Bone marrow (tissue), 2 donors: ENCODE data around the gene DNAI2.
A peak's percentile ranks its signal among the peaks of the same experiment; 100 is the strongest.

ENCODE experiments used
- DNase-seq, 2 donors: peaks; one replicate each; lab custom pipeline; 2025; lab: John Stamatoyannopoulos, UW

The DNAI2 gene, protein sequence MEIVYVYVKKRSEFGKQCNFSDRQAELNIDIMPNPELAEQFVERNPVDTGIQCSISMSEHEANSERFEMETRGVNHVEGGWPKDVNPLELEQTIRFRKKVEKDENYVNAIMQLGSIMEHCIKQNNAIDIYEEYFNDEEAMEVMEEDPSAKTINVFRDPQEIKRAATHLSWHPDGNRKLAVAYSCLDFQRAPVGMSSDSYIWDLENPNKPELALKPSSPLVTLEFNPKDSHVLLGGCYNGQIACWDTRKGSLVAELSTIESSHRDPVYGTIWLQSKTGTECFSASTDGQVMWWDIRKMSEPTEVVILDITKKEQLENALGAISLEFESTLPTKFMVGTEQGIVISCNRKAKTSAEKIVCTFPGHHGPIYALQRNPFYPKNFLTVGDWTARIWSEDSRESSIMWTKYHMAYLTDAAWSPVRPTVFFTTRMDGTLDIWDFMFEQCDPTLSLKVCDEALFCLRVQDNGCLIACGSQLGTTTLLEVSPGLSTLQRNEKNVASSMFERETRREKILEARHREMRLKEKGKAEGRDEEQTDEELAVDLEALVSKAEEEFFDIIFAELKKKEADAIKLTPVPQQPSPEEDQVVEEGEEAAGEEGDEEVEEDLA

DNA sequence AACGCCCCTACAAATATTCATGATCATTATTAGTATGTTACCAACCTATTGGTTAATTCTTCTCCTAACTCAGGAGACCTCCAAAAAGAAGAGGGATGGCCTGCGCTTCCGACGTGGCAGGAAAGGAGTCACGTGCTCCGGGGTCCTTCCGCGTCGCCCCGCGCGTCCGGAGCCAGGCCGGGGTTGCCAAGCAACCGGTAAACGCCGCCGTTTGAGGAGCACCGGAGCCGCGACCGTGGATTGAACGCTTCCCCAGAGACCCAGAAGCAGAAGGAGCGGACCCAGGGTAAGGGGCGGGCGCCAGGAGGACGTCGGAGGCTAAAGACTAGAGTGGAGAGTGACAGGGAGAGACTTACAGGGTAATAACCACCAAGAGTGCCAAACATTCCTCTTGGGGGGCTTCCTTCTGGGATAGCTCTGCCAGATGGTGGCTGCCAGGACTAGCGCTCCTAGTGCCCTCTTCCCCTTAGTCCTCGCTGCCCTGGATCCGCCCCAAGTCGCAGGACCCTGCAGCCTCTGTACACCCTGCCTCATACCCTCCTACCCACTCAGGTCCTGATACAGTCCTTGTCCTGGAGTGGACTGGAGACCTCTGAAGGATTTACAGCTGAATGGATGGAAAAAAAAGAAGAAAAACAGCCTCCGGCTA is at the start of gene DNAI2:
DNAI2 (plus strand) TSS at position 175 of the 649 bp plus-strand sequence. CDS start 7,584 bp downstream, outside the sequence.
- no peak for DNase-seq

DNA sequence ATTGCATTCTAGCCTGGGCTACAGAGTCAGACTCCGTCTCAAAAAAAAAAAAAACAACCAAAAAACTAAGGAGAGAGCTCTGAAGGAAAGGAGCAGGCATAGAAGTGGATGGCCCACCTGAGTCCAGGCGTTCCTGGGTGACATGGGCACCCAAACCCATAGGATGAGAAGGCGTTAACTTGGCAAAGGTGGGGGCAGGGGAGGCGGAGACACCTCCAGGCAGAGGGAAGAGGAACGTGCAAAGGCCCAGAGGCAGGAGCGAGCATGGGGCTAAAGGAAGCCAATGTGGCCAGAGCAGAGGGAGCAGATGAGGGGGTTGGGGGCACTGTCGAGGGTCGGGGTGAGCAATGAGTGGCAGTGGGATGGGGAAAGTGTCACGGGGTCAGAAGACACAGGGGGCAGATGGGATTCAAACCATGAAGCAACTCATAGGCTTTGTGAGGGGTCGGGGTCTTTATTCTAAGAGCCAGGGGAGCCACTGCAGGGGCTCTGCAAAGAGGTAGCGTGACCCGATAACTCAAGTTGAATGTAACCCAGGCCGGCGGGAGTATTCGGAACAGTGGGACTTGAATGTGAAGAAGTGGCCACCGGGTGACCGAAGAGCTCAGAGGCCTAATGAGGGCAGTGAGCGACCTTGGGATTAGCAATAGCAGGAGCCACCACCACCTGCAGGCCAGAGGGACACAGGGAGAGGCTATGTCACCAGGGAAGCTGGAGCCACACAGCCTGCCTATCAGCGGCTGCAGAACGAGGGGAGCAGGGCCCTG is 48.9 kb upstream of the DNAI2 start:
- no peak for DNase-seq

DNA sequence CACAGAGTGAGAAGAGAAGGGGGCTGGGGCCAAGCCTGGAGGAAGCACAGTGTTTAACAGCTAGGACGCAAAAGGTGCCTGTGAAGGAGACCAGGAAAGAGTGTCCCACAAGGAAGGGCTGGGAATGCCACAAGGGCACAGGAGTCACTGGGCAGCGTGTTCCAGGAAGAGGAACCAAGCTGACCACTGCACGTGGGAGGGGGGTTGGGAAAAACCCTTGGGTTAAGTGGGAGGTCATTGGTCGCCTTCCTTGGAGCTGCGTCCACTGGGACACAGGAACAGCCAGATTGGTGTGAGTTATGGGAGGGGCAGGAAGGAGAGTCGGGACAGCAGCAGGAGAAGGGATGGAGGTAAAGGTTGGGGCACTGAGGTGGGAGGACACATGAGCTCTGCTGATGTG is 47.8 kb upstream of the DNAI2 start:
- no peak for DNase-seq

DNA sequence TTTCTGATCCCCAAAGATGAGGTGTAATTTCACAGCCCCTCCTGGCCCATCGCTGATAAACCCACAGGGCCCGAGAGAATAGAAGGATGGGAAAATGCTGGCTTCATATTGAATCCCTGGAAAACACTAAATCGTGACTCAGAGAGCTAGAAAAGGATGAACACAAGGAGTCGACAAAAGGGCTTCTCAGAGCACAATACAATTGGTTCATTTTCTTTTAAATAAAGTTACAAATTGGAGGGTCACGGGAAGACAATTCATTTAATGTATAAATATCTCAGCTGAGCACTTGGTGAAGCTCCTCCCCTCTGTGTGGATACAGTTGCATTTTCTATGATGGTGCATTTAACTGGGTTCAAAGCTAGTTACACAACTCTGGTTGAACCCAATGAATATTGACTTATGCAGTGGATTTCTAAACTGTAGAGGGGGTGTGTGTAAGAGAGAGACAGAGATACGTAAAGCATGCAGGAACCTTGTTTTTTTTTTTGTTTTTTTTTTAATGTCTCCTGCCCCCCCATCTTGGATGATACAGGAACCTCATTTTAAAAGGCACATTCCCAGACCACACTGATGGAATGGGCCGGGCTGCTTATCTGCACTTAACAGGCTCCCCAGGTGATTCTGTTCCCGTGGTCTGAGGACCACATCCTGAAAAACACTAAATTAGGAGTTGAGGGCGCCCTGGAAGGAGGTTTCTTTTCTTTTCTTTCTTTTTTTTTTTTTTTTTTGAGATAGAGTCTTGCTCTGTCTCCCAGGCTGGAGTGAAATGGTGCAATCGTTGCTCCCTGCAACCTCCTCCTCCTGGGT is 46.6 kb upstream of the DNAI2 start:
- no peak for DNase-seq

DNA sequence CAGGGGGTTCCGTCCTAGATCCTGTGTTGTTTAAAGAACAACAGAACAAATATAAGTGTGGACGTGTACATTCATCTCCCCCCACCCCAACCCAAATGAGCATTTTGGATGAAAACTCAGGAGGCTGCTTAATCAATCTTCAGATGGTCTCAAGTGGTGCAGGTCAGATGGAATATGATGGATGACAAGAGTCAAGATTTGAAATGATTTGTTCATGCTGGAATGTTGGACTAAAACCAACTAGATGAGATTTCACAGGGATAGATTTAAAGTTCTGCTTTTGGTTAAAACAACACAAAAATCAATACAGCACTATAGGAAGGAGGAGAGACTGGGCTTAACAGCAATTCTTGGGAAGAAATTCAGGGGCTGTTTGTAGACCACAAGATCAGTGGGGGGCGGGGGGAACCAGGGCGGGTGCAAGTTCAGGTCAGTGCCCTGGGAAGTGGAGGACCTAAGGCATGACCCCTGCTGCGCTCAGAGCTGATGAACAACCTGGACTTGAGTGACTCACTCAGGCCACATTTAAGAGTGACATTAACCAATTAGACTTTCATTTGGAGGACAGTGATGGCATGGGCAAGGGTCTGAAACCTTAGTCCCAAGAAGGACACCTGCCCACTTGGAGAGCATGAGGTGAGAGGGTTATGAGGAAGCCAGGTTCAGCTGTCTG is 45.6 kb upstream of the DNAI2 start:
- DNase-seq, result no peak

DNA sequence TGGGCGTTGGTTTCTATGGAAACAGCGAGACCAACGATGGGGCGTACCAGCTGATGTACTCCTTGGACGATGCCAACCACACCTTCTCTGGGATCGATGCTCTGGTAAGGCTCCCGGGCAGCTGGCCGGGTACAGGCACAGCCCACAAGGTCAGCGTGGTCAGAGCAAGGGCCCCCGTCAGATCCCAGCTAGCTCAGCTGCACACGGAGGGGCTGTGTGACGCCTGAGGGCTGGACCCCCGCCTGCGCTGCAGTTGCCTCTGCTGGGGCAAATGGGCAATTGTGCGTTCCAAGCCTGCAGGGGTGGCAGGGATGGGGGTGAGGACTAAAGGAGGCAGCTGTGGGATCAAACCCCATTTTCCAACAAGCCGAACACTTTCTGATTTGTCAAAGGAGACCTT is 43.1 kb upstream of the DNAI2 start:
- DNase-seq, result no peak

DNA sequence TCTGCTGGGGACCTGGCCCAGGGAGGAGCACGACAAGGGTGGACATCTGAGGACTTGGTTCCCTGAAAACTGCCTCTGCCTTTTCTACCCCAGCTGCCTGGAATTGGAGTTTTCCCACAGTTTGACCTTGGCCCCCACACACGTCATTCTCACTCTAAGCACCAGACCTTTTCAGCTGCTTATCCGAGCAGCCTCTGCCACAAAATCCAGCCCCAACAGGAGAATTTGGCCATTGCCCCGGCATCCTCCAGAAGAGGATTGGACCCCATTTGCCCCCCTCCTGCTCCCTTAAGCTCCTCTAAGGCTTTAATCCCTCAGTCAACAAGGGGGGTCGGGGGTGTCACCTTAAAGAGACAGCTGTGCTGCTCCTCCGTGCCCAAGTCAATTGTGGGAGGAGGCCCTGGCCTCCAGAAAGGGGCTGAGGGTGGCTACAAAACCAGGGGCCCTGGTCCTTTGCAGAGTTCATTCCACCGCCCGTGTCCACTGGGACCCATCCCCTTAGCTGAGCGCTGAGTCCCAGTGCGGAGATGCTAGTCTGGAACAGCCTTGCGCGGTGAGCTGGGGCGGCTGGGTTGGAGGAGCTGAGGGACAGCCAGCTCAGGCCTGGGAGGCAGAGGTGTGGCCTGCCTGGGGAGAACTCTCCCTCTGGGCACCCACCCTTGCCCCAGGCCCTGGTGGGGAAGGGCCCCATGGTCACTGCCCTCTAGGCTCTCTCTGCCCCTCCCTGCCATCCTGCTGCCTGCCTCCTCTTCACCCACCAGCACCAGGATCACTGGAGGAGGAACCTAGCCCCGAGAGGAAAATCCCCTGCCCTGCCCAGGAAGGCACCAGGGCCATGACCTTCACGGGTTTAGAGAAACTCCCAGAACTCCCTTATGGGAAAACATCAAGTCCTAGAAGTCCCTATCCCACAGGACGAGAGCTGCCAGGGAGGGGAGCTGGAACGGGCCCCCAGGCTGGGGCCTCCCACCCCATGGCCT is 41.8 kb upstream of the DNAI2 start:
- no peak for DNase-seq

DNA sequence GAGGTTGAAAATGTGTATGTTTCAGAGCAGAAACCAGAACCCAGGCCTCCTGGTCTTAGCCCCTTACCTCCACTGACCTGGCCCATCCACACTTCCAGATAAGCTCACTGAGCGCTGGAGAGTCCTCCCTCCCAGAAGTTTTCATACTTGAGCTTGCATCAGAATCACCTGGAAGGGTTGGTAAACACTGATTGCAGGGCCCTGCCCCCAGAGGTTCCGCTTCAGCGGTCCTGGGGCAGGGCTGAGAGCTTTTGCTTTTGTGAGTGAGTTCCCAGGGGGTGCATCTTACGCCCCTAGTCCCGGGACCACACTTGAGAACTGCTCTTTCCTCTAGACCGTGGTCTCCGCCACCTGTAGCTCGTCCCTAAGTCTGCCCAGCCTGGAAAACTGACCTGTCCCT is 40.1 kb upstream of the DNAI2 start:
- DNase-seq, result no peak

DNA sequence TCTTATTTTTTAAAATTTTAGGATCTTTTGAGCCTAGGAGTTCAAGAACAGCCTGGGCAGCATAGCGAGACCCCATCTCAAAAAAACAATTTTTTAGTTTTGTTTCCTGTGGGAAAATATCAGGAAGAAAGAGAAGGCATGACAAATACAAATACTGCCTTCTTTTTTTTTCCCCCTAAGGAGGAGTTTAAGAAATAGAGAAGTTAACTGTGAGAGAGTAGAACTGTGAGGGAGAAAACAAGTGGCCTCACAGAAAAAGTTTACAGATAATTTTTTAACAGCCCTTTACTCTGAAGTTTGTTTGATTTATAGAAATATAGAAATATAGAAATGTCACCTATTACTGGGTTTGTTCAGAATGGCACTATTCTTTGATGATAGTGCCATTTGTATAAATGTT is 39.5 kb upstream of the DNAI2 start:
- peak in 1 of 2 donors; percentile 42 for DNase-seq

DNA sequence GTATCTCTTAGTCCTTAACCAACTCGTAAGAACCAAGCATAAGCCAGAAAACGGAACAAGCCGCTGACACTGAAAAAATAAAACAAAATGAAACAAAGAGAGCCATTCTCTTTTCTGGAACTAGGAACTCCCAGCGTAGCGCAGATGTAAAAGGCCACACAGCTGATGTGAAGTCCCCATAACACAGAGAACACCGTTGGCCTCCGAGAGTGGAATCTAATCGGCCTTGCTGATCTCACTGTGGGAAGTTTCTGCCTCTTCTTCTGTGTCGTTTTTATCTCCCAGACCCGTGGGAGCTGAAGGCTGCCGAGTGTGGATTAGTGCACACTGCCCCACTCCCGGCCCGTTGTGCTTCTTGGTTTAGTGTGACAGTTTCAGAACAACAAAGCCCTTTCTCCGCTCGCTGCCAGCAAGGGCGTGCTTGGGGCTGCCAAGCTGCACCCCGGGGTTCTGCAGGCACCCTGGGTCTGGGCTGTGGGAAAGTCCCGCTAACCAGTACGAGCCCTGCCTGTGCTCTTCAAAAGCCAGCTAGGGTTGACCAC is 38.9 kb upstream of the DNAI2 start:
- DNase-seq, result peak; percentile 15 to 73

DNA sequence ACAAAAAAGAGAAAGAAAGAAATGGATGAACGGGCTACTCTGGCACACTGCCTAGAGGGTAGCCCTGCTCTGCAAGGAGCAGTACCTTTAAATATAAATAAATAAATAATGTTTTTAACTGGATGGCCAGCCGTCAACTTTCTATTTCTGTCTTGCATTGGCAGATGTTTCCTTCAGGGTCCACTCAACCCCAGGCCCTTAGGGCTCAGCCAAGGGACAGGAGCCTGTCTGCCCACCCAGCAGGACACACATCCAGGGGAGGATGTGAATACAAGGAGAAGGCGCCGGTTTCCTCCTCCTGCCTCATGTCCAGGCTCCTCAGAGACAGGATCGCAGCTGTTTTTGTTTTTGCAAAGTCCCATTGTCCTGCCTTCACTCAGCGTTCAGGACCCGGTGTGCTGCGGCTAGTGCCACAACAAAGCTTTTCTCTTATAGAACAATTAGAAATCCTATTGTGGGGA is 38.1 kb upstream of the DNAI2 start:
- DNase-seq, result no peak

DNA sequence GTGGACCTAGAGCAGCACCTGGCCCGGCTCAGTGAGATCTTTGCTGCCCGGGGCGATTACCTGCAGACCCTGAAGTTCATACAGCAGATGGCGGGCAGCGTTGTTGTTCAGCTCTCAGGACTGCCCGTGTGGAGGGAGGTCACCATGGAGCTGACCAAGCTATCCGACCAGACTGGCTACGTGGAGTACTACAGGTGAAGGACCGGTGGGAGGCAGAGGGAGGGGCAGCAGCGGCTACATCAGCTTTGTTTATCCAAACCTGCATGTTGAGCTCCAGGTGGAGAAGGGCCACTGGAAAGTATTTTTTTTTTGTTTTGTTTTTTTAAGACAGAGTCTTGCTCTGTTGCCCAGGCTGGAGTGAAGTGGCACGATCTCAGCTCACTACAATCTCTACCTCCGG is 36.7 kb upstream of the DNAI2 start:
- no peak for DNase-seq

DNA sequence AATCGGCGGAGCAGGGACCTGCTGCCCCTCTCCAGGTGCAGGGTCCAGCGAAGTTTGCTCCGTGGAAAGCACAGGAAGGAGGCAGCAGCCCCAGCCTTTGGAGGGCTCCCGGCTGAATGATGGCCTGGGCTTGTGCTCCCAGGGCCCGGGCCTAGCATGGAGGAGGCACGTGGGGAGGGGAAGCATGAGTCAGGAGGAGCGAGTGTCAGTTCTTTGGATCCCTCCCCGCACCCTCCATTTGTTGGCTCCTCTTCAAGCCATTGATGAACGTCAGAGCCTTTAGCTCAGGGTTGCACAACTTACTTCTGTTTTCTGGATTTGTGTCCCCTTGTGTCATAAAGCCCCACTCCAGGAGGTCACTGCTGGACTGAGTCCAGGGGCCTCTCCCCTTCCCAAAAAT is 34.9 kb upstream of the DNAI2 start:
- DNase-seq, result peak; percentile 28 to 37

DNA sequence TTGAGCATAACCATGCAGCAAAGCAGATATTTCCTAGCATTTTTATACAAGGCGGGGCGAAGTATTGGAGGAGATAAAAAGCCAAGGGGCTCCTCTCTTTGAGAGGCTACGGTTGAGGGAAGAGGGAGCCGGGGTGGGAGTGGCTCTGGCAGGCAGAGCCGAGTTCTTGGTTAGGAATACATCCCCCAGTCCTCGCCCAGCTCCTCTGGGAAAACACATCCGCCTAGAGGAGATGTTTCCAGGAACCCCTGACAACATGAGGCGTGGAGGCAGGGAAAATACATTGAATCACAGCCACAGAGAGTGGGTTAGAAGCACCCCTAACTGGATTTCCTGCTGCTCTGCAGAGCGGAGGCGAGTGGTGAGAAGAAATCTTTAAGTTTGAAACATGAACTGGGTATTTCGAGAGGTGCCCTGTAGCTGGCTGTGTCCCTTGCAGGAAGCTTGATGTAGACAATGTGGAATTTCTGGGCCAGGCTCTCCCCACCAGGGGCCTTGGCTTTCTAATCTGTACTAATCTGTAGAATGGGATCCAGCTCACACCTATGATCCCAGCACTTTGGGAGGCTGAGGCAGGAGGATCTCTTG is 33.3 kb upstream of the DNAI2 start:
- no peak for DNase-seq

DNA sequence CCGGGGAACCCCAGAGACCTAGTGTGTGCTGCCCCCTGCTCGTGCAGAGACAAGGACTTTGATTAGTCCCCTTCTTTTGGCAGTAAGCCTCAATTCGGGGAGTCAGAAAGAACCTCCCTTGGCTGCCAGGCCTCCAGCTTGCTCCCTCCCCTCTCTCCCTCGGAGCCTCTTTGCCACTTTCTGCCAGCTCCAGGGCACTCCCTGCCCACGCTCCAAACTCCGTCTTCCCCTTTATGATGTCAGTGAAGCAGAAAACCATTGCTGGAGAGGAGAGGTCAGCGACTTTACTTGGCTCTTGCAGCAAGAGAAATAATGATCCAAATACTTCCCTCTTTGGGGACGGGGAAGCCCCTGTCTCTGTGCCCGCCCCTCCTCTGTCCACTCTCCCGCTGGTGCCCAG is 32.6 kb upstream of the DNAI2 start:
- no peak for DNase-seq

DNA sequence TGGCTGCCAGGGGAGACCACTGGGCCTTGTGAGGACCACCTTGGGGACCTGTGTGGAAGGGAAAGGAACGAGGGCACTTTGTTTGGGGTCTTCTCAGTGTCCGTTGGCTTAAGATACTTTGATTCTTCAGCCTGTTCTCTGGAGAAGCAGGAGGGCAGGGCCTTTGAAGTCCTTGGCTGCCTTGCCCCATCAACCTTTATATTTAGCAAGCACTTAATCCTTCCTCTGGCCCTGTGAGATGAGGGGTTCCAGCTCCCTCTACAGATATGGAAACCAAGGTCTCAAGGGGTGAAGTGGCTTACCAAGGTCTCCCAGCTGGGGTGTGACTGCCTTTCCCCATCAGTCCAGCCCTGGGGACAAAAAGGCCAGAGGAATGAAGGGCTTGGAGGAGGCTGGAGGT is 32.2 kb upstream of the DNAI2 start:
- no peak for DNase-seq

DNA sequence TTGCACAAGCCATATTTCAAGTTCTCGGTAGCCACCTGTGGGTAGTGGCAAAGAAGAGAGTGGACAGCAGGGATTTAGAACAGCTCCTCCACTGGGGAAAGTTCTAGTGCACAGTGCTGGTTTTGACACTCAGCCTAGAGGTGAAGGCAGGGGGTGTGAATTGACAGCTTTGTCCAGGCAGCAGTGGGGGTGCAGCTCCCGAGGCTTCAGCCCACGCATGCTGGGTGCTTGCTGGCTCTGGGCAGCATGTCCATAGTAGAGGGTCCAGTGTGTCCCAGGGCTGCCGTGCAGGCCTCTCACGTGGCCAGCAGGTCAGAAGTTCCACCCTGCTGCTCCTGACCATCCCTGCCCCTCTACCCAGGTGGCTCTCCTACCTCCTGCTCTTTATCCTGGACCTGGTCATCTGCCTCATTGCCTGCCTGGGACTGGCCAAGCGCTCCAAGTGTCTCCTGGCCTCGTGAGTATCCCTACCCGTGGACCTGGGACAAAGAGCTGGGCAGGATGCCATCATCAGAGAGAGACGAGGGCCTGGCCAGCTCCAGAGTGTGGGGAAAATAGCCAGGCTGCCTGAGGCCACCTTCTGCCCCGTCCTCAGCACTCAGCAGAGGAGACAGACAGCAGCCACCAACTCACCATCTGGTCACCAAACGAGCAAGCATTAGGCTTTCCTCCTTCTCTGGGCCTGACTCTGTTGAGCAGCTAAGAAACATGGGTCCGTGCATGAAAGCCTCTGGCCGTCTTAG is 30.9 kb upstream of the DNAI2 start:
- DNase-seq, result no peak

DNA sequence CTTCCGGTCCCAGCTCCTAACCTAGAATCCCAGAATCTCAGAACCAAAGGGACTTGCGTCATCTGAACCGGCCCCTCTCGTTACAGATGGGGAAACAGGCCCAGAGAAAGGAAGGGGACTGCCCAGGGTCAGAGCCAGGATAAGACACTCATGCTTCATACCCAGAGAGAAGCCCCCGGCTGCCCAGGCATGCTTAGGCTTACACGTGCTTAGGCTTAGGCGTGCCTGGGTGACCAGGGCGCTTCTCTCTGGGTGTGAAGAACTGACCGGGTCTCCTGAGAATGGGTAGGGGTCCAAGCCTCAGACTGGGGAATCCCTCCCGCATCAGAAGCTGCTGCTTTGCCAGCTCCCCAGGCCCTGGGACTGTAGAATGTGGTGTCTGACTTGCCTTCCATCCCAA is 29.9 kb upstream of the DNAI2 start:
- no peak for DNase-seq
